Thoracic aorta (tissue), 2 donors: ENCODE measurements around the gene FBXO10. TPM values are rescaled to one million over a fixed set of nuclear protein-coding genes. Genes with fewer than 3 reads are reported as not detected.

ENCODE experiments used
- ATAC-seq: fragments of 150-250 bp; one replicate; pipeline ENCODE4 v1.8.0; 2017; ENCODE audit warnings: low read depth; ENCODE audit not compliant: insufficient number of reproducible peaks, low FRiP score
- DNase-seq: peaks from one replicate; pipeline ENCODE4 v3.0.0-alpha.2; 2020; ENCODE audit warnings: low spot score
- H3K27ac ChIP-seq, 2 donors: fragments of 200-600 bp; sonication (generic); 1 replicate in 1 of 2; 2 replicates in 1 of 2; pipeline ENCODE4 v1.5.1; 2016; ENCODE audit warnings: mild to moderate bottlenecking in 2 of 2, moderate library complexity in 2 of 2
- H3K27me3 ChIP-seq: fragments of 200-600 bp; sonication (generic); replicated peaks from 2 replicates; pipeline ENCODE4 v1.6.0; 2016; ENCODE audit warnings: mild to moderate bottlenecking; ENCODE audit not compliant: insufficient read depth
- H3K36me3 ChIP-seq: fragments of 200-600 bp; sonication (generic); one replicate; pipeline ENCODE4 v1.5.1; 2016
- H3K4me1 ChIP-seq, 2 donors: fragments of 200-600 bp; sonication (generic); 1 replicate in 1 of 2; 2 replicates in 1 of 2; pipeline versions ENCODE4 v1.5.1 to v1.6.0; 2016; ENCODE audit warnings: low read depth in 2 of 2, mild to moderate bottlenecking in 1 of 2; ENCODE audit not compliant: control insufficient read depth in 1 of 2
- H3K4me3 ChIP-seq: fragments of 200-600 bp; sonication (generic); 2 replicates; pipeline ENCODE4 v1.5.1; 2016; ENCODE audit warnings: mild to moderate bottlenecking
- H3K9me3 ChIP-seq: fragments of 200-600 bp; sonication (generic); 2 replicates; pipeline ENCODE4 v1.5.1; 2016
- total RNA-seq, 2 donors: library from RNA; depleted of rRNA; stranded (reverse); fragments of >200 nt; gene quantifications; one replicate each; pipeline versions ENCODE4 v1.1.0 to v1.2.3, GENCODE V29; 2016
- TF ChIP-seq, protein P1 (sequence below): fragments of 200-600 bp; sonication (generic); IDR thresholded peaks from one replicate; pipeline ENCODE4 v1.5.1; 2019; ENCODE audit warnings: antibody characterized with exemption

The FBXO10 gene
- total RNA-seq, 2 donors from 2014 or later = 6.9 to 20.7 TPM

DNA sequence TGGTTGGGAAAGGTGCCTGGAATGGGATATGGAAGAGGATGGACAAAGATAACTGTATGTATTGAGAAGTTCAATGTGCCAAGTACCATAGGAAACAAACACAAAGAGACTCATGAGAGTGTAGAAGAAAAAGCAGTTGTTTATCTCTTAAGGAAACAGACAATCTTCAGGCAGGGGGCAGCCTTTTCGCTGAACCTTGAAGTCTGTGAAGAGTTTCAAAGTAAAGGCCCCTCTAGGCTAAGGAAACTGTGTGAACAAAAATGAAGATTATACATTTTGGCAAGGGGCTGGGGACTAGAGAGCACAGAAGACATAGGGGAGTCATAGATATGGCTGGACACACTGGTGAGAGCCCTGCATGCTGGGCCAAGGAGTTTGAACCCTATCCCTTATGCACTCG is 47.1 kb upstream of the FBXO10 start:
- Histone ChIP-seq H3K4me3 (no peak overlapping the region), H3K36me3 (no peaks in the 10 kb centered on the region), H3K27ac (no peak overlapping the region), H3K27me3 (no peaks in the 10 kb centered on the region), H3K4me1 (no peaks in the 10 kb centered on the region), H3K9me3 (no peaks in the 10 kb centered on the region)
- ATAC-seq = no peak
- TF ChIP-seq, protein P1, sequence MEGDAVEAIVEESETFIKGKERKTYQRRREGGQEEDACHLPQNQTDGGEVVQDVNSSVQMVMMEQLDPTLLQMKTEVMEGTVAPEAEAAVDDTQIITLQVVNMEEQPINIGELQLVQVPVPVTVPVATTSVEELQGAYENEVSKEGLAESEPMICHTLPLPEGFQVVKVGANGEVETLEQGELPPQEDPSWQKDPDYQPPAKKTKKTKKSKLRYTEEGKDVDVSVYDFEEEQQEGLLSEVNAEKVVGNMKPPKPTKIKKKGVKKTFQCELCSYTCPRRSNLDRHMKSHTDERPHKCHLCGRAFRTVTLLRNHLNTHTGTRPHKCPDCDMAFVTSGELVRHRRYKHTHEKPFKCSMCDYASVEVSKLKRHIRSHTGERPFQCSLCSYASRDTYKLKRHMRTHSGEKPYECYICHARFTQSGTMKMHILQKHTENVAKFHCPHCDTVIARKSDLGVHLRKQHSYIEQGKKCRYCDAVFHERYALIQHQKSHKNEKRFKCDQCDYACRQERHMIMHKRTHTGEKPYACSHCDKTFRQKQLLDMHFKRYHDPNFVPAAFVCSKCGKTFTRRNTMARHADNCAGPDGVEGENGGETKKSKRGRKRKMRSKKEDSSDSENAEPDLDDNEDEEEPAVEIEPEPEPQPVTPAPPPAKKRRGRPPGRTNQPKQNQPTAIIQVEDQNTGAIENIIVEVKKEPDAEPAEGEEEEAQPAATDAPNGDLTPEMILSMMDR = no peak
- DNase-seq = no peak

DNA sequence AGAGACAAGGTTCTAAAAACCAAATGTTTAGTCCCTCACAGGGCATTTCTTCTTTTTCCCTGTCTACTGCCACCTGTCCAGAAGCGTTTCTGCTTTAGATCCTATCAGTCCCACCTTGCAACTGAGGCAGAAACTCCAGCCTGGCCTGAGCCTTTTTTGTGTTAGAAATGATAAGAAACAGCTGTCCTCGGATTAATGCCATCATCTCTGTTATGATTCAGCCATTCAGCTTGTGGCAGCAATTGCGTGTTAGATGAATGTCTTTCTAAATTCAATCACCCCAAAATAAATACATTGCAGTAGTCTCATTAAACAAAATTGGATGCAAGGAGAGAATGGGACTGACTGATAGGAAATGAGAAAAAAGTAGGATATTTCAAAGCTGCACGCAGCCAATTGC is 46.3 kb upstream of the FBXO10 start:
- TF ChIP-seq, protein P1 = no peak
- H3K27me3 ChIP-seq = no peaks in the 10 kb centered on the region
- no peaks in the 10 kb centered on the region for H3K4me1 ChIP-seq
- ATAC-seq (no peak), DNase-seq (no peak)
- no peaks in the 10 kb centered on the region for H3K9me3 ChIP-seq
- no peak overlapping the region for H3K27ac ChIP-seq
- H3K4me3 ChIP-seq = no peak overlapping the region
- no peaks in the 10 kb centered on the region for H3K36me3 ChIP-seq

DNA sequence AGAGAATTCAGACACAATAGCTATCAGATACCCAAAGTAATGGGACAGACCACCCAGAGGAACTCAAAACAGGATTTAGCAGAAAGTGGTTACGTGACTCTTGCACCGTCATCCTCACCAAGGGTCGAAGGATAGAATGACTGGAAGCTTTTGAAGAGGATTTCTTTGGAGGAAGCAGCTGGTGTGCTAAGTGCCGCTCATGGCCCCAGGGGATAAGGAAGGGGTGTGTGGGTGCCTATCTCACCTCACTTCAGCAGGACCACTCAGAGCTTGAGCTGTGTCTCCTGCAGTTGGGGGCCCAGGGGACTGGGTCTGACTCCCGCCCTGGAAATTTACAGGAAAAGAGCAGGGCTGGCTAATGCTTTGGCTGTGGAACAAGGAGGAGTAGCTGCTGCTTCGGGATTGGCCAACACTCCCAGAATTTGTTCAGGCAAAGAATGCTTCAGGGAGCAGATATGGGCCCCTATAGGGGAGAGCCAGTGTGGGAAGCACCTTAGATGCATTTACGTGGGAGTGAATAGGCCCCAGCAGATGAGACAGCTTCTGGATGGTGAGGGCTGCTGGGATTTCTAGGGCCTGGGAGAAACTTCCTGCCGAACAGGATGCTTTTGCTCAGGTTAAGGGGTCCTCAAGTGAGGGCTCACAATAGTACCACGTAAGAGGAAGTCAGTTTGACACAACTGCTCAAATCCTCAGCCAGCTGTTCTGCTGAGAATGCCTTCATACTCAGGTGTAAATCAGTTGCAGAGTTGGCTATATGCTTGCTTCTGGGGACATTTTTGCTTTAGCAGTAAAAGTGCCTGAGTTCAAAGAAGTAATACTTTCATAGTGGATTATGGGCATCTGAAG is 45.3 kb upstream of the FBXO10 start:
- ATAC-seq = no peak
- H3K27ac ChIP-seq = no peak overlapping the region
- no peak overlapping the region for H3K4me3 ChIP-seq
- H3K27me3 ChIP-seq = no peaks in the 10 kb centered on the region
- no peaks in the 10 kb centered on the region for H3K36me3 ChIP-seq
- no peak for DNase-seq
- H3K4me1 ChIP-seq = no peaks in the 10 kb centered on the region
- H3K9me3 ChIP-seq = no peaks in the 10 kb centered on the region
- TF ChIP-seq, protein P1 = no peak

DNA sequence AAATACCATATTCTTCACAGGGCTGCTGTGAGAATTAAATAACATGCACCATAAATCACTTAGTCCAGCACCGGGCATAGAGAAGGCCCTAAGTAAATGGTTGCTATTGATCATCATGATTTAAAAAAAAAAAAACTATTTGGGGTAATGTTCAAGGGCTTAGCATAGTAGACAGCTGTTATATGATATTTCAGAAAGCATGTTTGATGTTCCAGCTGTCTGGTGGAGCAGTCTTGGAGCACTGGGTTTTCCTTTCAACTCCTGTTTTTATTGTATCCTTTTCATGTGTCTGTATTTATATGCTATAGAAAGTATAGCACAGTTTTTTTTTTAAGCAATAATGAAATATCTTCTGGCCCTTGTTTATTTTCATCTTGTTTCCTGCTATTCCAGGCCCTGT is 44.2 kb upstream of the FBXO10 start:
- H3K9me3 ChIP-seq = no peaks in the 10 kb centered on the region
- TF ChIP-seq, protein P1 = no peak
- no peak for ATAC-seq
- no peaks in the 10 kb centered on the region for H3K27me3 ChIP-seq
- H3K36me3 ChIP-seq = no peaks in the 10 kb centered on the region
- no peak overlapping the region for H3K27ac ChIP-seq
- H3K4me3 ChIP-seq = no peak overlapping the region
- no peak for DNase-seq
- no peaks in the 10 kb centered on the region for H3K4me1 ChIP-seq

DNA sequence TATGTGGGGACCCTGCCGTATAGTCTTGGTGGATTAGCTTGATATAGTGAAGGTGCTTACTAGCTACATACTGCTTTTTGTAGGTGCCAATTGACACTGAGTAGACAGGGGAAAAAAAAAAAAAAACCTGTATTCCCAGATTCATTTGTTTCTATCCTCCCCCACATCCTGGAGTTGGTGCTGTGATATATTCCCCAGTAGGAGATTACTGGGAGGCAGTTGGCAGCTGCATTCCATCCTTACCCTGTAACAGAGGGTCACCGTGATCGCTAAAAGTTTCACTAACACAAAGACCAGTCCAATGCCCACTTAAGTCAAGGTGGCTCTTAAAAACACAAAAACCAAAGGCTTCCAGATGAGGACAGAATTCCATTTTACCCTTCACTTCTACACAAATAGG is 43.6 kb upstream of the FBXO10 start:
- Histone ChIP-seq H3K36me3 (no peaks in the 10 kb centered on the region), H3K27ac (no peak overlapping the region), H3K4me1 (no peaks in the 10 kb centered on the region), H3K27me3 (no peaks in the 10 kb centered on the region), H3K9me3 (no peaks in the 10 kb centered on the region), H3K4me3 (no peak overlapping the region)
- TF ChIP-seq, protein P1 = no peak
- no peak for DNase-seq
- ATAC-seq = no peak
